OCI-LY1 (cell line): ENCODE results near the gene PKM.

Source experiments
- CTCF ChIP-seq: fragments of 200-600 bp; sonication (generic), shearing (Covaris generic); IDR thresholded peaks from 2 replicates; pipeline ENCODE4 v1.5.1; 2017; ENCODE audit warnings: mild to moderate bottlenecking, antibody characterized with exemption, low read length, moderate library complexity, mixed read lengths
- EZH2 ChIP-seq: fragments of 200-600 bp; sonication (generic), shearing (Covaris generic); IDR thresholded peaks from 2 replicates; pipeline ENCODE4 v1.8.0; 2017; ENCODE audit warnings: borderline replicate concordance, mixed run types, mild to moderate bottlenecking, antibody characterized with exemption, low read length, moderate library complexity, mixed read lengths

GRCh38 chr15:72168808-72169190, 62.2 kb downstream of the PKM start:
- TF ChIP-seq EZH2 (no peak), CTCF (no peak)
